Upper lobe of left lung (tissue), 4 donors: ENCODE results near the gene NMNAT1.

Source experiments
- CTCF ChIP-seq, 6 experiments: fragments of 450-650 bp in 4 of 6; fragments of 200-600 bp in 2 of 6; sonication (generic) in 2 of 6; IDR thresholded peaks; one replicate each; pipeline ENCODE4 v1.5.1; 2016 to 2019; ENCODE audit warnings: antibody characterized with exemption in 6 of 6
- POLR2A ChIP-seq, 4 donors: fragments of 450-650 bp; IDR thresholded peaks; one replicate each; pipeline ENCODE4 v1.5.1; 2016 to 2017; ENCODE audit warnings: antibody characterized with exemption in 4 of 4, mild to moderate bottlenecking in 2 of 4
- POLR2AphosphoS5 ChIP-seq, 2 donors: sonication (generic); formaldehyde crosslinking; IDR thresholded peaks; one replicate each; pipeline ENCODE4 v1.5.1; 2017; ENCODE audit warnings: antibody characterized with exemption in 2 of 2

GRCh38 chr1:9927259-9927658 is 16.0 kb upstream of the NMNAT1 start:
- TF ChIP-seq CTCF (IDR thresholded peaks at IDR 0.05) = no peak
- no peak for TF ChIP-seq POLR2A (IDR thresholded peaks at IDR 0.05)
- no peak for TF ChIP-seq POLR2AphosphoS5 (IDR thresholded peaks at IDR 0.05)
